ENCODE data around the gene POLR1C. TPM values are rescaled to one million over a fixed set of nuclear protein-coding genes. Genes with fewer than 3 reads are reported as not detected.

POLR1C gene
- total RNA-seq, 1 experiment from 2014 or later, result 41.4 TPM

- no TSS peak for BruUV-seq (replicated peaks)
- Histone ChIP-seq H3K9me2 (ENCODE audit: insufficient read depth) (no peaks in the 10 kb centered on the region; the same call in 1 of the 2 replicates), H4K20me1 (ENCODE audit: insufficient read depth) (no peaks in the 10 kb centered on the region), H3F3A (ENCODE audit: insufficient read depth, low read depth) (peaks cover 5% of the 10 kb centered on the region; the same call in 1 of the 2 replicates), H2AFZ (peak overlapping the region; percentile 35), H3K9me3 (ENCODE audit: insufficient read depth, low read depth) (no peaks in the 10 kb centered on the region), H3K27me3 (ENCODE audit: insufficient read depth, low read depth) (no peaks in the 10 kb centered on the region), H3K4me1 (replicated peaks; ENCODE audit: insufficient read depth) (peaks cover 26% of the 10 kb centered on the region), H3K36me3 (ENCODE audit: low read depth) (no peaks in the 10 kb centered on the region), H3K4me2 (peak overlapping the region; percentile 42), H3K79me2 (ENCODE audit: low read depth) (no peaks in the 10 kb centered on the region), H3K27ac (peak overlapping the region; percentile 28; the same call in 1 of the 2 replicates), H3K4me3 (no peak overlapping the region)
- peak; percentile 25 to 50 for DNase-seq
- TF ChIP-seq EZH2 (IDR thresholded peaks at IDR 0.05; ENCODE audit: low read depth) (no peak), CTCF (conservative IDR thresholded peaks at IDR 0.05) (no peak)
- intact Hi-C loops (cut with micrococcal nuclease; ENCODE audit: unreplicated experiment), result no loop called here
- ChIA-PET POLR2A (ENCODE audit: unreplicated experiment) (no interaction called here), CTCF (no interaction called here)
Measured at GRCh38 chr6:43471399-43471798, 45.5 kb upstream of the POLR1C start.

- no TSS peak for BruUV-seq (replicated peaks)
- intact Hi-C loops (cut with micrococcal nuclease; ENCODE audit: unreplicated experiment), result no loop called here
- H3K36me3 ChIP-seq (ENCODE audit: low read depth), result no peaks in the 10 kb centered on the region
Measured at GRCh38 chr6:43472515-43472914, 44.4 kb upstream of the POLR1C start.

GRCh38 chr6:43475516-43475915 is 41.4 kb upstream of the POLR1C start:
- no peak for DNase-seq
- Histone ChIP-seq H3K9me2 (ENCODE audit: insufficient read depth) (no peaks in the 10 kb centered on the region; the same call in 1 of the 2 replicates), H3K27ac (no peak overlapping the region), H2AFZ (no peak overlapping the region), H3K9me3 (ENCODE audit: insufficient read depth, low read depth) (no peaks in the 10 kb centered on the region), H3K4me3 (no peak overlapping the region), H3K36me3 (ENCODE audit: low read depth) (no peaks in the 10 kb centered on the region), H3K4me1 (replicated peaks; ENCODE audit: insufficient read depth) (peaks cover 49% of the 10 kb centered on the region), H4K20me1 (ENCODE audit: insufficient read depth) (no peaks in the 10 kb centered on the region), H3K4me2 (no peak overlapping the region), H3F3A (ENCODE audit: insufficient read depth, low read depth) (peaks cover 25% of the 10 kb centered on the region), H3K27me3 (ENCODE audit: insufficient read depth, low read depth) (no peaks in the 10 kb centered on the region), H3K79me2 (ENCODE audit: low read depth) (peaks cover 30% of the 10 kb centered on the region)
- CTCF ChIA-PET, result no interaction called here
- BruUV-seq (replicated peaks), result no TSS peak
- intact Hi-C loops (cut with micrococcal nuclease; ENCODE audit: unreplicated experiment), result no loop called here
- POLR2A ChIA-PET (ENCODE audit: unreplicated experiment), result no interaction called here
- TF ChIP-seq CTCF (conservative IDR thresholded peaks at IDR 0.05) (no peak), EZH2 (IDR thresholded peaks at IDR 0.05; ENCODE audit: low read depth) (no peak)

More at GRCh38 chr6:43472515-43472914, 44.4 kb upstream of the POLR1C start:
- peaks cover 34% of the 10 kb centered on the region for H3K4me1 ChIP-seq (replicated peaks; ENCODE audit: insufficient read depth)
- TF ChIP-seq EZH2 (IDR thresholded peaks at IDR 0.05; ENCODE audit: low read depth) (no peak), CTCF (conservative IDR thresholded peaks at IDR 0.05) (no peak)
- no peaks in the 10 kb centered on the region for H4K20me1 ChIP-seq (ENCODE audit: insufficient read depth)
- H2AFZ ChIP-seq, result no peak overlapping the region
- ChIA-PET CTCF (no interaction called here), POLR2A (ENCODE audit: unreplicated experiment) (no interaction called here)
- DNase-seq, result no peak
- H3F3A ChIP-seq (ENCODE audit: insufficient read depth, low read depth), result peaks cover 14% of the 10 kb centered on the region; the same call in 1 of the 2 replicates
- no peaks in the 10 kb centered on the region; the same call in 1 of the 2 replicates for H3K9me2 ChIP-seq (ENCODE audit: insufficient read depth)
- H3K27ac ChIP-seq, result no peak overlapping the region
- no peaks in the 10 kb centered on the region for H3K27me3 ChIP-seq (ENCODE audit: insufficient read depth, low read depth)
- H3K9me3 ChIP-seq (ENCODE audit: insufficient read depth, low read depth), result no peaks in the 10 kb centered on the region
- no peak overlapping the region for H3K4me2 ChIP-seq
- peaks cover under 1% of the 10 kb centered on the region; the same call in 1 of the 2 replicates for H3K79me2 ChIP-seq (ENCODE audit: low read depth)
- no peak overlapping the region for H3K4me3 ChIP-seq
